ENCODE data around the gene ABCF2. TPM values are rescaled to one million over a fixed set of nuclear protein-coding genes. Genes with fewer than 3 reads are reported as not detected.

The ABCF2 gene
- total and polyA plus RNA-seq, 8 donors: 7.1 to 13.6 (median 11.0) TPM

DNA sequence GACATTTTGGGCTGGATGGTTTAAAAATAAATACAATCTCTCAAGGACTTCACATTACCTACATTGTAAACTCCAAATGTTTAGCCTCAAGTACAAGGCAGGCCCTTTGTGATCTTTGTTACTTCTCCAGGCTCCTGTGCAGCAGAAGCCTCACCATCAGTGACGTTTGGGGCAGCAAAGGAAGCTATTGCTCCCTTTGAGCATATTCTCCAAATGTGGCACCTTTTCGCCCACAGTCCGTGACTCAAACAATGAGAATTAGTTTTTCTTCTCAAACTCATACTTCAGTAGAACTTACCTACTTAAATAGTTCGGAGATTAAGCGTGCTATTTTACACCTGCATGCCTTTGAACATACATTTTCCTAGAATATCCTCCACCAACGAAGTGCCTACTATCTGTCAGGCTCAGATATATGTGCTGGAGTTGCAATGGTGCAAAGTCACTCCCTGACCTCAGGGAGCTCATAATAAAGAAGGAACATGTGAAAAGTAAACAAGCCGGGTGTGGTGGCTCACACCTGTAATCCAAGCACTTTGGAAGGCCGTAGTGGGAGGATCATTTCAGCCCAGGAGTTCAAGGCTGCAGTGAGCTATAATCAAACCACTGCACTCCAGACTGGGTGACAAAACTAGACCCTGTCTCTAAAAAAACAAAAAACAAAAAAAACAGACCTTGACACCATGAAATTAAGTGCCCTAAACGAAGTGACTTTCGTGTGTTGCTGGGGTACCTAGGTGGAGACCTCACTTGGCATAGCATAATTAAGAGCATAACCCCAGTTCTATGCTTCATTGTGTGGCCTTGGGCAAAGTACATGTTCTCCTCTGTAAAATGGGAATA is 1.2 kb upstream of the ABCF2 start:
- Histone ChIP-seq H3K4me3 (peak overlapping the region in 2 of 4 donors; percentile 77 to 90), H3K36me3 (peaks cover 0 to 12% (median 0%) of the 10 kb centered on the region in 3 donors), H3K9me3 (no peaks in the 10 kb centered on the region), H3K27me3 (no peaks in the 10 kb centered on the region), H3K27ac (peak overlapping the region in 3 of 4 donors; percentile 60 to 82 (median 66)), H3K4me1 (peaks cover 0 to 22% (median 0%) of the 10 kb centered on the region in 3 donors)
- FAIRE-seq (no peak), DNase-seq (no peak), ATAC-seq (no peak)
- intact Hi-C loops (cut with DNase I): no loop called here
- TF ChIP-seq, protein P1, sequence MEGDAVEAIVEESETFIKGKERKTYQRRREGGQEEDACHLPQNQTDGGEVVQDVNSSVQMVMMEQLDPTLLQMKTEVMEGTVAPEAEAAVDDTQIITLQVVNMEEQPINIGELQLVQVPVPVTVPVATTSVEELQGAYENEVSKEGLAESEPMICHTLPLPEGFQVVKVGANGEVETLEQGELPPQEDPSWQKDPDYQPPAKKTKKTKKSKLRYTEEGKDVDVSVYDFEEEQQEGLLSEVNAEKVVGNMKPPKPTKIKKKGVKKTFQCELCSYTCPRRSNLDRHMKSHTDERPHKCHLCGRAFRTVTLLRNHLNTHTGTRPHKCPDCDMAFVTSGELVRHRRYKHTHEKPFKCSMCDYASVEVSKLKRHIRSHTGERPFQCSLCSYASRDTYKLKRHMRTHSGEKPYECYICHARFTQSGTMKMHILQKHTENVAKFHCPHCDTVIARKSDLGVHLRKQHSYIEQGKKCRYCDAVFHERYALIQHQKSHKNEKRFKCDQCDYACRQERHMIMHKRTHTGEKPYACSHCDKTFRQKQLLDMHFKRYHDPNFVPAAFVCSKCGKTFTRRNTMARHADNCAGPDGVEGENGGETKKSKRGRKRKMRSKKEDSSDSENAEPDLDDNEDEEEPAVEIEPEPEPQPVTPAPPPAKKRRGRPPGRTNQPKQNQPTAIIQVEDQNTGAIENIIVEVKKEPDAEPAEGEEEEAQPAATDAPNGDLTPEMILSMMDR (IDR thresholded peaks at IDR 0.05): no peak
- 53 to 57% methylated on average over 10 of the region's 10 CpGs for WGBS, 2 donors

DNA sequence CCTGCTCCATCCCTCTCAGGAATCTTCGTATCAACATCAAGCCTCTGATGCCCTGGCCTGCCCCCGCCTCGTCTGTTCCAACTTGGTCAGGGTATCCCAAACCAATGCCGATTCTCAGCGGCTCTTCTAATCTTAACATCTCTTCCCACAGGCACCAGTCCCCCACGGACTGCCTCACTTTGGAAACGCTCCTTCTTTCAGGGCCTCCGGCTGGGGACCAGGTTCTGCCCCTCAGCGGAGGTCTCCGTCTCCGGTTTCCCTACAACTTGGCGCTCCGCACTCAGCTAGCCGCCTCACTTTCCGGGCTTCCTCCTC is 488 bp downstream of the ABCF2 start:
- peak overlapping the region; percentile 26 to 71 (median 44) for H3K27ac ChIP-seq
- H3K36me3 ChIP-seq: peaks cover 0 to 25% (median 0%) of the 10 kb centered on the region in 3 donors
- TF ChIP-seq, protein P1 (IDR thresholded peaks at IDR 0.05): no peak
- no peaks in the 10 kb centered on the region for H3K9me3 ChIP-seq
- H3K4me3 ChIP-seq: peak overlapping the region; percentile 55 to 97 (median 84)
- H3K27me3 ChIP-seq: no peaks in the 10 kb centered on the region
- 0 to 2% methylated on average over 15 of the region's 15 CpGs for whole genome bisulfite sequencing, 2 donors
- DNase-seq (peak in 1 of 6 donors; percentile 81), FAIRE-seq (no peak), ATAC-seq (peak; percentile 4 to 9 (median 8))
- intact Hi-C loops (cut with DNase I): no loop called here
- H3K4me1 ChIP-seq: peaks cover 0 to 18% (median 0%) of the 10 kb centered on the region in 3 donors

DNA sequence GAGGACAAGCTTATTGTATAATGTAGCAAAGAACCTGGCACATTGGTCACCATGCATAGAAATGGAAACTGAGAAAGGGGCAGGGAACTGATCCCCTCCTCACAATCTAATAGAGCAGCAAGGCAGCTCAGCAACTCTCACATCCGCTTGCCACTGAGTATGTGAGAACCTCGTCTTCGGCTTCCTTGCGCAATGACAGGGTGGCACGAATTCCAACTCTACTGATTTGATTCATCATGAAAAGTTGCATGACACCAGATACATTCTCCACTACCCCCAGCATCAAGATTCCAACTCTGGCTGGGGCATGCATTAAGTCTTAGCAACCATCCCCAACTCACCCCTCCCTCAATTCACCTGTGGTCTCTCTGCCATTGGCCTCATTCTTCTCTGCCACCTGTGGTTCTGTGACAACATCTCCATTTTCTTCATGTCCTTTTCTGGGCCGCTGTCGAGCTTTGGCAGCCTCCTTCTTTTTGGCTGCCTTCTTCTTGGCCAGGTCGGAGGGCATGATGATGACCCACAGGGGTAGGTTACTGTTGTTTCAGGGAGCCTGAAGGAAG is 976 bp downstream of the ABCF2 start:
- no peak for FAIRE-seq
- no peaks in the 10 kb centered on the region for H3K27me3 ChIP-seq
- WGBS, 2 donors: 50 to 52% methylated on average over 8 of the region's 8 CpGs

DNA sequence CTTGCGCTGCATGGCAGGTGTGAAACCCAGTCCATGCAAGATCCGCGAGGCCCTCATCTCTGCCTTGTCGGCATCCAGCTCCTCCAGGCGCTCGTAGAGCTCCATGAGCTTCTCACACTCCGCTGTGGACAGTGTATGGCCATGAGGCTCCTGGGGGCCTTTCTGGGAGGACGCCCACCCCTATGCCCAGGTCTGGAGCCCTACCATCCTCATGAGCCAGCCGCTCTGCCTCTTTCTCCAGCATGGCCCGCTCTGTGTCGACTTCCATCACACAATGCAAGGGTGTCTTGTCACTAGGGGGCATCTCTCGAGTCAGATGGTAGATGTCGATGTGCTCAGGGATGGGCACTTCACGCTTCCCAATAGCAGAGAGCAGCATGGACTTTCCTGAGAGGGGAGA is 3.3 kb downstream of the ABCF2 start:
- no peak for DNase-seq
- Histone ChIP-seq H3K4me1 (peaks cover 0 to 18% (median 0%) of the 10 kb centered on the region in 3 donors), H3K36me3 (peaks cover 0 to 42% (median 0%) of the 10 kb centered on the region in 3 donors), H3K4me3 (no peak overlapping the region), H3K27ac (no peak overlapping the region), H3K9me3 (no peaks in the 10 kb centered on the region), H3K27me3 (no peaks in the 10 kb centered on the region)
- WGBS, 2 donors: 92% methylated on average over 14 of the region's 14 CpGs
- FAIRE-seq: no peak
- intact Hi-C loops (cut with DNase I): no loop called here
- ATAC-seq: no peak
- TF ChIP-seq, protein P1 (IDR thresholded peaks at IDR 0.05): no peak

More for the DNA sequence above, 976 bp downstream of the ABCF2 start:
- no peak for DNase-seq
- peaks cover 0 to 18% (median 0%) of the 10 kb centered on the region in 3 donors for H3K4me1 ChIP-seq
- H3K36me3 ChIP-seq: peaks cover 0 to 30% (median 0%) of the 10 kb centered on the region in 3 donors
- H3K27ac ChIP-seq: no peak overlapping the region
- intact Hi-C loops (cut with DNase I): no loop called here
- H3K9me3 ChIP-seq: no peaks in the 10 kb centered on the region
- ATAC-seq: no peak
- peak overlapping the region; percentile 55 to 97 (median 84) for H3K4me3 ChIP-seq
- TF ChIP-seq, protein P1 (IDR thresholded peaks at IDR 0.05): no peak
